MM.1S (cell line): ENCODE data around the gene COL9A2.

Experiments used
- DNase-seq: peaks from one replicate; pipeline ENCODE4 v3.0.0-alpha.2; 2015
- H2AFZ ChIP-seq: fragments of 300-600 bp; sonication (generic); 2 replicates; pipeline ENCODE4 v1.6.0; 2016; ENCODE audit warnings: antibody characterized with exemption, low read length
- H3F3A ChIP-seq: fragments of 300-600 bp; sonication (generic); 2 replicates; pipeline ENCODE4 v1.6.1; 2016; ENCODE audit warnings: mild to moderate bottlenecking, antibody characterized with exemption, low read length, moderate library complexity, mixed read lengths; ENCODE audit not compliant: insufficient read depth
- H3K27ac ChIP-seq: fragments of 300-600 bp; sonication (generic); 2 replicates; pipeline ENCODE4 v1.5.1; 2016; ENCODE audit warnings: mild to moderate bottlenecking, low read length
- H3K27me3 ChIP-seq: fragments of 300-600 bp; sonication (generic); replicated peaks from 2 replicates; pipeline ENCODE4 v1.6.0; 2016; ENCODE audit warnings: low read length; ENCODE audit not compliant: insufficient read depth
- H3K36me3 ChIP-seq: fragments of 300-600 bp; sonication (generic); replicated peaks from 2 replicates; pipeline ENCODE4 v1.6.1; 2016; ENCODE audit warnings: mild to moderate bottlenecking, low read length, mixed read lengths; ENCODE audit not compliant: insufficient read depth
- H3K4me1 ChIP-seq: fragments of 300-600 bp; sonication (generic); 2 replicates; pipeline ENCODE4 v1.6.1; 2016; ENCODE audit warnings: low read length, mixed read lengths
- H3K4me2 ChIP-seq: fragments of 300-600 bp; sonication (generic); 2 replicates; pipeline ENCODE4 v1.6.0; 2016; ENCODE audit warnings: low read depth, low read length
- H3K4me3 ChIP-seq: fragments of 300-600 bp; sonication (generic); 2 replicates; pipeline ENCODE4 v1.5.1; 2016; ENCODE audit warnings: low read length, mixed read lengths
- H3K79me2 ChIP-seq: fragments of 300-600 bp; sonication (generic); 2 replicates; pipeline ENCODE4 v1.6.1; 2016; ENCODE audit warnings: mixed run types, low read length, mixed read lengths
- H3K9ac ChIP-seq: fragments of 300-600 bp; sonication (generic); 2 replicates; pipeline ENCODE4 v1.6.1; 2016; ENCODE audit warnings: low read length, mixed read lengths
- H3K9me2 ChIP-seq: fragments of 300-600 bp; sonication (generic); replicated peaks from 2 replicates; pipeline ENCODE4 v1.6.1; 2016; ENCODE audit warnings: mild to moderate bottlenecking, low read length, mixed read lengths; ENCODE audit not compliant: insufficient read depth
- H3K9me3 ChIP-seq: fragments of 300-600 bp; sonication (generic); replicated peaks from 2 replicates; pipeline ENCODE4 v1.6.1; 2016; ENCODE audit warnings: mild to moderate bottlenecking, low read length, mixed read lengths; ENCODE audit not compliant: insufficient read depth
- H4K20me1 ChIP-seq: fragments of 300-600 bp; sonication (generic); 2 replicates; pipeline ENCODE4 v1.6.1; 2016; ENCODE audit warnings: mild to moderate bottlenecking, low read length, moderate library complexity, mixed read lengths; ENCODE audit not compliant: insufficient read depth
- EZH2 ChIP-seq: fragments of 300-600 bp; sonication (generic); optimal IDR thresholded peaks from 2 replicates; pipeline ENCODE3; 2017; ENCODE audit warnings: low read depth, mild to moderate bottlenecking, antibody characterized with exemption, low read length, mixed read lengths
- EZH2phosphoT487 ChIP-seq: fragments of 300-600 bp; sonication (generic); IDR thresholded peaks from 2 replicates; pipeline ENCODE4 v1.6.1; 2018; ENCODE audit warnings: antibody characterized with exemption, low read length
- TF ChIP-seq, protein P1 (sequence below): fragments of 300-600 bp; sonication (generic); IDR thresholded peaks from 2 replicates; pipeline ENCODE4 v1.5.1; 2016; ENCODE audit warnings: antibody characterized with exemption, low read length, mixed read lengths

The COL9A2 gene

GRCh38 chr1:40310129-40310461 is 7.0 kb downstream of the COL9A2 start:
- no peaks in the 10 kb centered on the region for H3K36me3 ChIP-seq
- H3K9me3 ChIP-seq = no peaks in the 10 kb centered on the region
- TF ChIP-seq, protein P1, sequence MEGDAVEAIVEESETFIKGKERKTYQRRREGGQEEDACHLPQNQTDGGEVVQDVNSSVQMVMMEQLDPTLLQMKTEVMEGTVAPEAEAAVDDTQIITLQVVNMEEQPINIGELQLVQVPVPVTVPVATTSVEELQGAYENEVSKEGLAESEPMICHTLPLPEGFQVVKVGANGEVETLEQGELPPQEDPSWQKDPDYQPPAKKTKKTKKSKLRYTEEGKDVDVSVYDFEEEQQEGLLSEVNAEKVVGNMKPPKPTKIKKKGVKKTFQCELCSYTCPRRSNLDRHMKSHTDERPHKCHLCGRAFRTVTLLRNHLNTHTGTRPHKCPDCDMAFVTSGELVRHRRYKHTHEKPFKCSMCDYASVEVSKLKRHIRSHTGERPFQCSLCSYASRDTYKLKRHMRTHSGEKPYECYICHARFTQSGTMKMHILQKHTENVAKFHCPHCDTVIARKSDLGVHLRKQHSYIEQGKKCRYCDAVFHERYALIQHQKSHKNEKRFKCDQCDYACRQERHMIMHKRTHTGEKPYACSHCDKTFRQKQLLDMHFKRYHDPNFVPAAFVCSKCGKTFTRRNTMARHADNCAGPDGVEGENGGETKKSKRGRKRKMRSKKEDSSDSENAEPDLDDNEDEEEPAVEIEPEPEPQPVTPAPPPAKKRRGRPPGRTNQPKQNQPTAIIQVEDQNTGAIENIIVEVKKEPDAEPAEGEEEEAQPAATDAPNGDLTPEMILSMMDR = no peak
- TF ChIP-seq EZH2phosphoT487 = no peak
- TF ChIP-seq EZH2 = no peak
- no peaks in the 10 kb centered on the region for H3K9me2 ChIP-seq
- no peak overlapping the region for H3K27ac ChIP-seq
- no peak overlapping the region for H2AFZ ChIP-seq
- no peaks in the 10 kb centered on the region for H3F3A ChIP-seq
- peaks cover 15% of the 10 kb centered on the region for H3K4me1 ChIP-seq
- H3K79me2 ChIP-seq = no peaks in the 10 kb centered on the region
- H3K4me3 ChIP-seq = no peak overlapping the region
- H3K4me2 ChIP-seq = no peak overlapping the region
- H4K20me1 ChIP-seq = no peaks in the 10 kb centered on the region
- no peak for DNase-seq
- H3K27me3 ChIP-seq = no peaks in the 10 kb centered on the region
- no peak overlapping the region for H3K9ac ChIP-seq

DNA sequence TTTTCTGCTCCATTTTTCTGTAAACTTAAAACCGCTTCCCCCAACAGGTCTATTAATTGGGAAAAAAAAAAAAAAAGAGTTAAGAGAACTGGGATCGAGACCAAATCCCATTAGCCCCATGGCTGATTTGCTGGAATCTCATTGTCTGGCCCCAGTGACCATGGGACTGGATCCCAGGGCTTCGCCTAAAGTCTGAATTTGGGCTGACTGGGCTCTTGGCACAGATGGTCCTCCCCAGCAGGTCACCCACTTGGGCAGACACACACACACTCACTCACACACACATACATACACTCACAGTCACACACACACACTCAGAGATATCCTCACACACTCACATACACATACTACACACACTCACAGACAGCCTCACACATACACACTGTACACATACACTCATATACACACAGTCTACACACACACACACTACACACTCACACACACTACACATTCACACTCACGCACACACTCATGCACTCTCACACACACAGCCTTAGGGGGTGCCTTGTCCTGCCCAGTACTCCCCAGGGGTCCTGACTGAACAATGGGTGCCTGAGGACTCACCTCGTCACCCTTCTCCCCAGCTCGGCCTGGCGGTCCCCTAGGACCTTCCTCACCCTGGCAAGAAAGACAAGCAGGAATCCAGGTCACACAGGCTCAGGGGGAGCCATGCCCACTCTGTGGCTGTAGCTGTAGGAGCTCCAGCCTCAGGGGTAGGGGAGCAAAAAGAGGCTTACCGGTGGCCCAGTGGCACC is 7.5 kb downstream of the COL9A2 start:
- DNase-seq = no peak
- Histone ChIP-seq H3K79me2 (no peaks in the 10 kb centered on the region), H3K36me3 (no peaks in the 10 kb centered on the region), H4K20me1 (no peaks in the 10 kb centered on the region), H2AFZ (no peak overlapping the region), H3K9ac (no peak overlapping the region), H3K9me2 (no peaks in the 10 kb centered on the region), H3K27ac (no peak overlapping the region), H3K4me1 (peaks cover 10% of the 10 kb centered on the region), H3K4me2 (no peak overlapping the region), H3K9me3 (no peaks in the 10 kb centered on the region), H3F3A (no peaks in the 10 kb centered on the region), H3K4me3 (no peak overlapping the region), H3K27me3 (no peaks in the 10 kb centered on the region)
- TF ChIP-seq EZH2 = no peak
- TF ChIP-seq, protein P1 = no peak
- TF ChIP-seq EZH2phosphoT487 = no peak

- Histone ChIP-seq H3K36me3 (no peaks in the 10 kb centered on the region), H3K4me1 (peaks cover 10% of the 10 kb centered on the region), H3K27me3 (no peaks in the 10 kb centered on the region), H3K9ac (no peak overlapping the region), H3K79me2 (no peaks in the 10 kb centered on the region), H3K4me3 (no peak overlapping the region), H3K9me2 (no peaks in the 10 kb centered on the region), H3K9me3 (no peaks in the 10 kb centered on the region), H3K27ac (no peak overlapping the region), H4K20me1 (no peaks in the 10 kb centered on the region), H2AFZ (no peak overlapping the region), H3K4me2 (no peak overlapping the region), H3F3A (no peaks in the 10 kb centered on the region)
- DNase-seq = no peak
- no peak for TF ChIP-seq EZH2phosphoT487
- TF ChIP-seq, protein P1 = no peak
Measured at GRCh38 chr1:40308036-40308727, 8.9 kb downstream of the COL9A2 start.
